Measurements from ENCODE around the gene ASIC1. TPM values are rescaled to one million over a fixed set of nuclear protein-coding genes. Genes with fewer than 3 reads are reported as not detected.

ASIC1 gene
- total and polyA plus RNA-seq, 2 of the 13 experiments (the other 11 are each of a cell fraction or from before 2014, with no cell fraction given) = 0.44 to 1.5 TPM

DNA sequence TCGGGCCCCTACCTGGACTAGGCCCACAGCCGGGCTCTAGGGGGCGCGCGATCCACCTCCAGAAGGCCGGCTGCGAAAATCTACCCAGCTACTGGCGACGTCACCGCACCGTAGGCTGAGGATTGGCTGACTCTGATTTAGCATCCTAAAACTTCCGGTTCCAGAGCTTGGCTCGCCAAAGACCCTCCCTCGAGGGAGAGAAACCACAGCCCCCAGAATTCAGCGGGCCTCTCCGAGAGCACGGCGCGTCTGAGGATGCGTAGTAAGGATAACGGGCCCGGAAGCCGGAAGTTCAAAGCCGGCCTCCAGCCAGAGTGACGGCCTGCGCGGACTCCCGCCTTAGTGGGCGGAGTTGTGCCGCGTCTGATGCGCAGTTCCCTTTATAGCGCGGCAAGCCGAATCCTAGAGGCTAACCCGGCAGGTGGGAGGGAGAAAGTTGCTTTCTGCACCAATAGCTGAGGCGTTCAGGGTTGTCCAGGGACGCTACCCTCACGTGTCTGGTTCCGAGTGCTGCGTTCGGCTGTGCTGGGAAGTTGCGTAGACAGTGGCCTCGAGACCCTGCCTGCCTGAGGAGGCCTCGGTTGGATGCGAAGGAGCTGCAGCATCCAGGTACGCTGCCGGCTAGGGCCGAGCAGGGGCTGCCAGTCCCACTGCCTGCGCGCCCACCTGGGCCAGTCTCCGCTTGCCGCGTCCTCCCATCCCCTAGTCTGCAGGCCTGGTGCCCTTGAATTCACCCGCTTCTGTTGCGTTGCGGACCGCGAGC is 54.5 kb downstream of the ASIC1 start, which contains the start of gene COX14 (continued):
- no peak for TF ChIP-seq MAF1 (CRISPR knock-in tag; IDR thresholded peaks at IDR 0.05; ENCODE audit: borderline replicate concordance)
- TF ChIP-seq CAMTA2 (CRISPR knock-in tag; IDR thresholded peaks at IDR 0.05; ENCODE audit: borderline replicate concordance) = no peak; the same call in 1 of the 2 replicates
- TF ChIP-seq MZF1 (CRISPR knock-in tag; IDR thresholded peaks at IDR 0.05; ENCODE audit: borderline replicate concordance) = 0 out of 2 replicates have a peak, but pooled peaks have one; percentile 63
- peak; percentile 82 for TF ChIP-seq NFAT5 (CRISPR knock-in tag; IDR thresholded peaks at IDR 0.05)
- peak; percentile 93 for TF ChIP-seq TAF1 (CRISPR knock-in tag; IDR thresholded peaks at IDR 0.05)
- TF ChIP-seq ZNF503 (CRISPR knock-in tag; IDR thresholded peaks at IDR 0.05) = no peak
- no peak; the same call in 1 of the 2 replicates for TF ChIP-seq ZNF205 (CRISPR knock-in tag; IDR thresholded peaks at IDR 0.05)
- no peak for TF ChIP-seq ZNF30 (CRISPR knock-in tag; IDR thresholded peaks at IDR 0.05)
- TF ChIP-seq BRD4 (CRISPR knock-in tag; IDR thresholded peaks at IDR 0.05) = no peak; the same call in 1 of the 2 replicates
- TF ChIP-seq TRIM22 (IDR thresholded peaks at IDR 0.05) = no peak
- no peak for TF ChIP-seq SNAI1 (CRISPR knock-in tag; IDR thresholded peaks at IDR 0.05; ENCODE audit: borderline replicate concordance)
- TF ChIP-seq ZNF501 (CRISPR knock-in tag; IDR thresholded peaks at IDR 0.05) = peak; percentile 83; the same call in 1 of the 2 replicates
- no peak for TF ChIP-seq RARA (CRISPR knock-in tag; IDR thresholded peaks at IDR 0.05)
- peak; percentile 74; the same call in 1 of the 2 replicates for TF ChIP-seq SP4 (CRISPR knock-in tag; IDR thresholded peaks at IDR 0.05)
- TF ChIP-seq SMYD3 (CRISPR knock-in tag; IDR thresholded peaks at IDR 0.05) = peak; percentile 82; the same call in 1 of the 2 replicates
- no peak for TF ChIP-seq KAT2B (IDR thresholded peaks at IDR 0.05; ENCODE audit: borderline replicate concordance, low read depth, low read length)
- TF ChIP-seq DDIT3 (CRISPR knock-in tag; IDR thresholded peaks at IDR 0.05) = no peak
- peak; percentile 90 for TF ChIP-seq ZNF225 (CRISPR knock-in tag; IDR thresholded peaks at IDR 0.05)
- TF ChIP-seq RFX1 (IDR thresholded peaks at IDR 0.05) = no peak
- no peak for TF ChIP-seq TCF7L2 (IDR thresholded peaks at IDR 0.05; ENCODE audit: low read depth, low read length)
- no peak for TF ChIP-seq ZNF24 (IDR thresholded peaks at IDR 0.05)
- TF ChIP-seq NCOA5 (CRISPR knock-in tag; IDR thresholded peaks at IDR 0.05) = no peak

Measured in HepG2 (cell line).